Small intestine (tissue), 7 donors: Measurements from ENCODE around the gene NAA80. TPM values are rescaled to one million over a fixed set of nuclear protein-coding genes. Genes with fewer than 3 reads are reported as not detected.

Source experiments
- DNase-seq, 2 donors: peaks; one replicate each; pipeline versions ENCODE4 v3.0.0 to v3.0.0-alpha.2; 2013
- FAIRE-seq: peaks from 2 replicates; lab custom pipeline; 2012; peaks lifted over from hg19 to GRCh38; lab: Jason Lieb, UNC
- H3K27ac ChIP-seq, 3 donors: one replicate each; pipeline ENCODE4 v1.5.1; 2013; ENCODE audit warnings: low read length in 2 of 3, mild to moderate bottlenecking in 2 of 3, control low read depth in 1 of 3, inconsistent platforms in 1 of 3, low read depth in 1 of 3, moderate library complexity in 1 of 3
- H3K27me3 ChIP-seq, 3 donors: one replicate each; pipeline ENCODE4 v1.6.1; 2013; ENCODE audit warnings: low read length in 3 of 3, inconsistent platforms in 1 of 3; ENCODE audit not compliant: control insufficient read depth in 3 of 3, insufficient read depth in 3 of 3
- H3K36me3 ChIP-seq, 3 donors: one replicate each; pipeline ENCODE4 v1.6.1; 2013; ENCODE audit warnings: low read length in 3 of 3, inconsistent platforms in 1 of 3, low read depth in 1 of 3, mild to moderate bottlenecking in 1 of 3, moderate library complexity in 1 of 3; ENCODE audit not compliant: control insufficient read depth in 3 of 3, insufficient read depth in 2 of 3
- H3K4me1 ChIP-seq, 3 donors: one replicate each; pipeline ENCODE4 v1.6.1; 2013; ENCODE audit warnings: low read length in 2 of 3, inconsistent platforms in 1 of 3, low read depth in 1 of 3, mild to moderate bottlenecking in 1 of 3, moderate library complexity in 1 of 3; ENCODE audit not compliant: control insufficient read depth in 3 of 3, insufficient read depth in 2 of 3
- H3K4me3 ChIP-seq, 3 donors: one replicate each; pipeline ENCODE4 v1.5.1; 2013; ENCODE audit warnings: low read length in 3 of 3, control low read depth in 1 of 3, inconsistent platforms in 1 of 3, low read depth in 1 of 3, mild to moderate bottlenecking in 1 of 3, moderate library complexity in 1 of 3
- H3K9me3 ChIP-seq, 2 donors: one replicate each; pipeline ENCODE4 v1.6.1; 2013; ENCODE audit warnings: low read depth in 1 of 2, low read length in 1 of 2; ENCODE audit not compliant: control insufficient read depth in 2 of 2, insufficient read depth in 1 of 2
- WGBS, 3 donors: extraction: QIAGEN DNeasy Blood & Tissue Kit; methylation state at CpG; one replicate each; pipeline ENCODE4 v1.1.7; 2013; 5-methylcytosine and 5-hydroxymethylcytosine counted together
- polyA plus RNA-seq, 4 donors: library from polyadenylated mRNA; stranded (reverse) in 3 of 4; unstranded in 1 of 4; fragments of 200-250 nt in 3 of 4; fragments of 120-200 nt in 1 of 4; gene quantifications; one replicate each; pipeline versions ENCODE4 v1.2.1 to v1.2.3, GENCODE V29; 2013
- donor health status: healthy with polysubstance abuse.
- donor health status: control.
- donor health status: control.
- donor health status: Bipolar disorder and iron deficiency.
- donor health status: healthy.

Gene NAA80
- polyA plus RNA-seq, 4 donors, result 2.4 to 8.5 (median 7.3) TPM

DNA sequence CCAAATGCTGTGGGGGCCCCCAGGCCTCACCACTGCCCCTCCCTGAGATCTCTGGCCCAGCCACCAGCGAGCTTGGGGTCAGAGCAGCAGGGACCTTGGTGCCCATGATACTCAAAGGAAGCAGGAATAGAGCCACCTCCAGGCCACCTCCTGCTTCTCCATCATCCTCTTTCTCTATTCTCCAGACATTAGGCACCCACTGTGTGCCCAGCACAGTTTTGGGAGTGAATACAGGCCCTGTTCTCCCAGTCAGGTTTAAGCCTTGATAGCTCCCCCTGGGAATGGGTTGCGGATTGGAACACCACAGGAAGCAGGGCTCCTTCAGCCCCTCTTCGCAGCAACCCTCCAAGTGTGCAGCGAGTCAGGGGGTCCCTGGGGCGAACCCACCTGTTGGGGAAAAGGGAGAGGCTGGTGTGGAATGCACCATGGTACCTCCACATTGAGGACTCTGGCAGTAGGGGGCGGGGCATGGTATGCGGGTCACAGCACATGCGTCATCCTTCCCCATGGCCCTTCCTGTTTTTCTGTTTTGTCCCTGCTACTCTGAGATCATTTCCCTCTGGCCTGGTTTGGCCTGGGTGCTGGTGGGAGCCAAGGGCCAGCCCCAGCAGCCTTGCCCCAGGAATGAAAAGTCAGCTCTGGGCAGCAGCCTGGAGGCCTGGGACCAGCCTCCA is 44.5 kb downstream of the NAA80 start:
- peak overlapping the region in 1 of 3 donors; percentile 75 for H3K27ac ChIP-seq
- H3K9me3 ChIP-seq, result peaks cover 0 to 14% of the 10 kb centered on the region in 2 donors
- H3K4me3 ChIP-seq, result no peak overlapping the region
- FAIRE-seq, result no peak
- no peaks in the 10 kb centered on the region for H3K27me3 ChIP-seq
- H3K4me1 ChIP-seq, result peaks cover 0 to 10% (median 4%) of the 10 kb centered on the region in 3 donors
- peaks cover 8 to 98% (median 10%) of the 10 kb centered on the region in 3 donors for H3K36me3 ChIP-seq
- no peak for DNase-seq
- 74 to 87% (median 77%) methylated on average over 8 of the region's 8 CpGs for WGBS, 3 donors

GRCh38 chr3:50251220-50251619 is 48.0 kb downstream of the NAA80 start:
- 23 to 65% (median 38%) methylated on average over 8 of the region's 8 CpGs for WGBS, 3 donors
- Histone ChIP-seq H3K4me3 (no peak overlapping the region), H3K27ac (peak overlapping the region in 2 of 3 donors; percentile 46 to 61), H3K9me3 (no peaks in the 10 kb centered on the region), H3K27me3 (no peaks in the 10 kb centered on the region), H3K4me1 (peaks cover 3 to 15% (median 3%) of the 10 kb centered on the region in 3 donors), H3K36me3 (peaks cover under 1 to 97% (median 4%) of the 10 kb centered on the region in 3 donors)
- peak in 1 of 2 donors; percentile 92 for DNase-seq
- no peak for FAIRE-seq

- 92 to 98% (median 96%) methylated on average over 4 of the region's 4 CpGs for WGBS, 3 donors
- H3K4me1 ChIP-seq, result peaks cover 5 to 22% (median 6%) of the 10 kb centered on the region in 3 donors
- peaks cover 0 to 90% (median 4%) of the 10 kb centered on the region in 3 donors for H3K36me3 ChIP-seq
- H3K4me3 ChIP-seq, result no peak overlapping the region
- H3K27ac ChIP-seq, result no peak overlapping the region
- no peak for DNase-seq
- H3K9me3 ChIP-seq, result no peaks in the 10 kb centered on the region
- H3K27me3 ChIP-seq, result no peaks in the 10 kb centered on the region
- FAIRE-seq, result no peak
Observed at GRCh38 chr3:50250514-50250913, 48.7 kb downstream of the NAA80 start.

- Histone ChIP-seq H3K4me1 (peaks cover 5 to 26% (median 7%) of the 10 kb centered on the region in 3 donors), H3K27me3 (no peaks in the 10 kb centered on the region), H3K9me3 (no peaks in the 10 kb centered on the region), H3K4me3 (no peak overlapping the region), H3K27ac (peak overlapping the region in 1 of 3 donors; percentile 70), H3K36me3 (peaks cover 0 to 86% (median 4%) of the 10 kb centered on the region in 3 donors)
- DNase-seq, result no peak
- 94 to 99% (median 94%) methylated on average over 5 of the region's 5 CpGs for WGBS, 3 donors
- no peak for FAIRE-seq
Observed at GRCh38 chr3:50249457-50249856, 49.7 kb downstream of the NAA80 start.

GRCh38 chr3:50248387-50248786 is 50.8 kb downstream of the NAA80 start:
- H3K9me3 ChIP-seq, result no peaks in the 10 kb centered on the region
- peaks cover 5 to 26% (median 8%) of the 10 kb centered on the region in 3 donors for H3K4me1 ChIP-seq

GRCh38 chr3:50246517-50246954 is 52.7 kb downstream of the NAA80 start:
- Histone ChIP-seq H3K27ac (peak overlapping the region; percentile 55 to 80 (median 78)), H3K9me3 (no peaks in the 10 kb centered on the region), H3K36me3 (peaks cover 0 to 84% (median 0%) of the 10 kb centered on the region in 3 donors), H3K4me1 (peaks cover 3 to 38% (median 23%) of the 10 kb centered on the region in 3 donors), H3K27me3 (no peaks in the 10 kb centered on the region), H3K4me3 (peak overlapping the region in 1 of 3 donors; percentile 68)
- WGBS, 3 donors, result 24 to 35% (median 25%) methylated on average over 10 of the region's 10 CpGs
- DNase-seq, result peak; percentile 56 to 60
- no peak for FAIRE-seq

More at GRCh38 chr3:50248387-50248786, 50.8 kb downstream of the NAA80 start:
- WGBS, 3 donors, result 8 to 37% (median 16%) methylated on average over 3 of the region's 3 CpGs
- H3K36me3 ChIP-seq, result peaks cover 0 to 85% (median 4%) of the 10 kb centered on the region in 3 donors
- H3K4me3 ChIP-seq, result no peak overlapping the region
- DNase-seq, result peak; percentile 39 to 85
- FAIRE-seq, result no peak
- H3K27me3 ChIP-seq, result no peaks in the 10 kb centered on the region
- peak overlapping the region; percentile 16 to 70 (median 25) for H3K27ac ChIP-seq

Other genes with a start within 250 kb of the NAA80 start
- gene RBM5, start 210.5 kb downstream of the NAA80 start, polyA plus RNA-seq, result 100 to 1,000 TPM in 1 of 4 donors, 10 to 100 TPM in 3; 57.1 to 216 (median 84.3) TPM
- 10 to 100 TPM in 1 of 4 donors, 1 to 10 TPM in 3; 3.0 to 35.7 (median 4.3) TPM for gene SEMA3F, start 144.1 kb downstream of the NAA80 start, polyA plus RNA-seq
- gene GNAT1, start 107.8 kb downstream of the NAA80 start, polyA plus RNA-seq, result not detected
- gene SLC38A3, start 94.1 kb downstream of the NAA80 start, polyA plus RNA-seq, result 1 to 10 TPM in 2 of 4 donors, not detected in 2; 2.1 to 2.4 TPM
- 100 to 1,000 TPM in 2 of 4 donors, 10 to 100 TPM in 2; 23.9 to 117 (median 81.9) TPM for gene GNAI2, start 63.2 kb downstream of the NAA80 start, polyA plus RNA-seq
- gene SEMA3B, start 30.3 kb downstream of the NAA80 start, polyA plus RNA-seq, result 100 to 1,000 TPM in 3 of 4 donors, 10 to 100 TPM in 1; 39.2 to 204 (median 154) TPM
- gene LSMEM2, start 20.3 kb downstream of the NAA80 start, polyA plus RNA-seq, result under 1 TPM in 3 of 4 donors, not detected in 1; 0.21 to 0.54 (median 0.30) TPM
- 10 to 100 TPM; 46.3 to 93.4 (median 71.0) TPM for gene IFRD2, start 7.0 kb downstream of the NAA80 start, polyA plus RNA-seq
- 1 to 10 TPM; 1.6 to 4.1 (median 2.5) TPM for gene HYAL3, start within 50 bp of the NAA80 start, polyA plus RNA-seq
- gene HYAL1, start 4.2 kb upstream of the NAA80 start, polyA plus RNA-seq, result 10 to 100 TPM in 1 of 4 donors, 1 to 10 TPM in 3; 1.1 to 11.1 (median 3.7) TPM
- 100 to 1,000 TPM in 1 of 4 donors, 10 to 100 TPM in 3; 11.0 to 124 (median 23.6) TPM for gene HYAL2, start 23.3 kb upstream of the NAA80 start, polyA plus RNA-seq
- gene TUSC2, start 28.8 kb upstream of the NAA80 start, polyA plus RNA-seq, result 10 to 100 TPM; 26.8 to 46.2 (median 30.6) TPM
- gene RASSF1, start 41.4 kb upstream of the NAA80 start, polyA plus RNA-seq, result 10 to 100 TPM; 16.3 to 39.0 (median 26.2) TPM
- 1 to 10 TPM in 2 of 4 donors, under 1 TPM in 2; 0.43 to 2.5 (median 1.2) TPM for gene ZMYND10, start 46.3 kb upstream of the NAA80 start, polyA plus RNA-seq
- gene NPRL2, start 51.4 kb upstream of the NAA80 start, polyA plus RNA-seq, result 10 to 100 TPM; 16.2 to 31.8 (median 21.3) TPM
- gene CYB561D2, start 51.5 kb upstream of the NAA80 start, polyA plus RNA-seq, result 10 to 100 TPM; 25.8 to 39.1 (median 30.9) TPM
- 10 to 100 TPM; 24.8 to 49.1 (median 31.0) TPM for gene TMEM115, start 60.1 kb upstream of the NAA80 start, polyA plus RNA-seq
- 1 to 10 TPM in 1 of 4 donors, under 1 TPM in 3; 0.22 to 5.3 (median 0.89) TPM for gene CACNA2D2, start 204.2 kb upstream of the NAA80 start, polyA plus RNA-seq